Stimulated activated CD4-positive, alpha-beta T cell treated with anti-CD3 and anti-CD28 coated beads, Interleukin-1b, Interleukin-23, amount 100 ng/mL, for 24 hours (primary cell): ENCODE results near the gene FNDC5.
"Not testable (repeated sequence)": the region's sequence is repeated elsewhere in the genome, so short reads cannot be mapped to it uniquely, and the experiment has no call there.

ENCODE experiments used
- DNase-seq, 4 experiments: peaks; one replicate each; pipeline ENCODE4 v3.0.0-alpha.2; 2020; ENCODE audit warnings: low read depth in 4 of 4, low spot score in 1 of 4

Gene FNDC5

GRCh38 chr1:32870615-32871363, at the start of gene FNDC5:
Gene FNDC5, minus strand, starts transcription at chr1:32870912.
- no peak for DNase-seq

- DNase-seq: no peak
Observed at GRCh38 chr1:32919811-32920733, 49.4 kb upstream of the FNDC5 start.

GRCh38 chr1:32918179-32918578, 47.5 kb upstream of the FNDC5 start:
- no peak for DNase-seq

GRCh38 chr1:32917521-32917920, 46.8 kb upstream of the FNDC5 start:
- DNase-seq: no peak

GRCh38 chr1:32915766-32916706, 45.3 kb upstream of the FNDC5 start:
- no peak for DNase-seq

GRCh38 chr1:32910319-32910718, 39.6 kb upstream of the FNDC5 start:
- no peak for DNase-seq

GRCh38 chr1:32907435-32907834, 36.7 kb upstream of the FNDC5 start:
- DNase-seq: no peak

- DNase-seq: no peak
Observed at GRCh38 chr1:32906654-32907053, 35.9 kb upstream of the FNDC5 start.

- DNase-seq: not testable (repeated sequence)
Observed at GRCh38 chr1:32905588-32905987, 34.9 kb upstream of the FNDC5 start.

GRCh38 chr1:32904797-32905196, 34.1 kb upstream of the FNDC5 start:
- DNase-seq: no peak

GRCh38 chr1:32903991-32904785, 33.5 kb upstream of the FNDC5 start:
- no peak for DNase-seq

- no peak for DNase-seq
Observed at GRCh38 chr1:32902535-32902920, 31.8 kb upstream of the FNDC5 start.

- DNase-seq: no peak
Observed at GRCh38 chr1:32901823-32902534, 31.3 kb upstream of the FNDC5 start.

GRCh38 chr1:32900956-32901822, 30.5 kb upstream of the FNDC5 start, which contains the start of gene TMEM54:
Gene TMEM54, minus strand, starts transcription at chr1:32901389. Its CDS starts 151 bp downstream, at chr1:32901238.
- DNase-seq: no peak

- DNase-seq: no peak
Observed at GRCh38 chr1:32900371-32900955, 29.8 kb upstream of the FNDC5 start.

GRCh38 chr1:32899586-32900296, 29.0 kb upstream of the FNDC5 start:
- DNase-seq: no peak

- no peak for DNase-seq
Observed at GRCh38 chr1:32898958-32899357, 28.2 kb upstream of the FNDC5 start.

- no peak for DNase-seq
Observed at GRCh38 chr1:32898056-32898455, 27.3 kb upstream of the FNDC5 start.
